Activated CD4-positive, alpha-beta T cell treated with anti-CD3 and anti-CD28 coated beads, Interleukin-2, amount 10 ng/mL, durations not matched to agents 7 days and 5 days (primary cell): ENCODE data around the gene ZNF558. TPM values are rescaled to one million over a fixed set of nuclear protein-coding genes. Genes with fewer than 3 reads are reported as not detected.
"Not testable (repeated sequence)": the region's sequence is repeated elsewhere in the genome, so short reads cannot be mapped to it uniquely, and the experiment has no call there.

Experiments used
- CTCF ChIA-PET: fragments of 350-600 bp; sonication (Branson Sonifier 250); formaldehyde crosslinking; loops from one replicate; lab custom pipeline; 2021; ENCODE audit warnings: antibody characterized with exemption; lab: Charles Lee
- POLR2A ChIA-PET: fragments of 350-600 bp; sonication (Branson Sonifier 250); formaldehyde crosslinking; loops from one replicate; lab custom pipeline; 2021; ENCODE audit warnings: antibody characterized with exemption; lab: Charles Lee
- DNase-seq: peaks from one replicate; pipeline ENCODE4 v3.0.0-alpha.2; 2020
- H3K27ac Mint-ChIP-seq: one replicate; pipeline ENCODE4 v1.8.0; 2021; ENCODE audit warnings: mild to moderate bottlenecking, moderate library complexity, mixed read lengths
- H3K27me3 Mint-ChIP-seq: one replicate; pipeline ENCODE4 v1.8.0; 2021; ENCODE audit warnings: mixed read lengths
- H3K36me3 Mint-ChIP-seq: one replicate; pipeline ENCODE4 v1.8.0; 2021; ENCODE audit warnings: low read depth, mixed read lengths
- H3K4me1 Mint-ChIP-seq: one replicate; pipeline ENCODE4 v1.8.0; 2021; ENCODE audit warnings: mixed read lengths
- H3K4me3 Mint-ChIP-seq: one replicate; pipeline ENCODE4 v1.8.0; 2021; ENCODE audit warnings: mild to moderate bottlenecking, moderate library complexity, mixed read lengths
- H3K9me3 Mint-ChIP-seq: one replicate; pipeline ENCODE4 v1.8.0; 2021; ENCODE audit warnings: mixed read lengths
- total RNA-seq, 2 experiments: library from RNA; stranded (reverse); gene quantifications; one replicate each; pipeline ENCODE4 v1.2.3, GENCODE V29; 2021

The ZNF558 gene
- total RNA-seq, 2 experiments from 2014 or later, result 19.5 to 21.2 TPM

- H3K27me3 Mint-ChIP-seq, H3K36me3 Mint-ChIP-seq, POLR2A ChIA-PET, H3K9me3 Mint-ChIP-seq, DNase-seq, H3K27ac Mint-ChIP-seq, H3K4me1 Mint-ChIP-seq, H3K4me3 Mint-ChIP-seq, CTCF ChIA-PET: not testable (repeated sequence)
Observed at GRCh38 chr19:8767257-8767656, 64.8 kb downstream of the ZNF558 start.

Other genes with a start within 250 kb of the ZNF558 start
- 10 to 100 TPM; 10.6 to 15.3 TPM for gene ADAMTS10, start 221.6 kb downstream of the ZNF558 start, total RNA-seq
- not detected for gene NFILZ, start 201.7 kb downstream of the ZNF558 start, total RNA-seq
- not detected for gene ACTL9, start 133.5 kb downstream of the ZNF558 start, total RNA-seq
- not detected for gene OR2Z1, start 110.7 kb downstream of the ZNF558 start, total RNA-seq
- gene MBD3L1, start 73 bp upstream of the ZNF558 start, total RNA-seq, result not detected
- not detected for gene MUC16, start 178.1 kb upstream of the ZNF558 start, total RNA-seq